ENCODE measurements around the gene ABCB6.

ABCB6 gene

GRCh38 chr2:219199470-219200211, 19.1 kb downstream of the ABCB6 start:
- no peaks in the 10 kb centered on the region for H3K36me3 ChIP-seq (ENCODE audit: insufficient read depth, low read length)
- H3K4me1 ChIP-seq (ENCODE audit: control insufficient read depth, insufficient read depth, low read length), result no peaks in the 10 kb centered on the region
- peaks cover 20% of the 10 kb centered on the region for H3K27me3 ChIP-seq (ENCODE audit: control insufficient read depth, insufficient read depth, low read length)

GRCh38 chr2:219198974-219199373, 19.8 kb downstream of the ABCB6 start:
- Histone ChIP-seq H3K4me2 (ENCODE audit: low read length) (no peak overlapping the region), H3K9me3 (replicated peaks; ENCODE audit: low read length) (no peaks in the 10 kb centered on the region), H3K9ac (ENCODE audit: low read depth, low read length) (no peak overlapping the region), H3K4me1 (ENCODE audit: control insufficient read depth, insufficient read depth, low read length) (no peaks in the 10 kb centered on the region), H3K36me3 (ENCODE audit: insufficient read depth, low read length) (no peaks in the 10 kb centered on the region), H3K4me3 (ENCODE audit: low read length) (no peak overlapping the region), H3K27me3 (ENCODE audit: control insufficient read depth, insufficient read depth, low read length) (peaks cover 20% of the 10 kb centered on the region)

More at GRCh38 chr2:219199470-219200211, 19.1 kb downstream of the ABCB6 start:
- Histone ChIP-seq H3K4me2 (ENCODE audit: low read length) (no peak overlapping the region), H3K4me3 (ENCODE audit: low read length) (no peak overlapping the region), H3K9me3 (replicated peaks; ENCODE audit: low read length) (no peaks in the 10 kb centered on the region), H3K9ac (ENCODE audit: low read depth, low read length) (no peak overlapping the region)

DNA sequence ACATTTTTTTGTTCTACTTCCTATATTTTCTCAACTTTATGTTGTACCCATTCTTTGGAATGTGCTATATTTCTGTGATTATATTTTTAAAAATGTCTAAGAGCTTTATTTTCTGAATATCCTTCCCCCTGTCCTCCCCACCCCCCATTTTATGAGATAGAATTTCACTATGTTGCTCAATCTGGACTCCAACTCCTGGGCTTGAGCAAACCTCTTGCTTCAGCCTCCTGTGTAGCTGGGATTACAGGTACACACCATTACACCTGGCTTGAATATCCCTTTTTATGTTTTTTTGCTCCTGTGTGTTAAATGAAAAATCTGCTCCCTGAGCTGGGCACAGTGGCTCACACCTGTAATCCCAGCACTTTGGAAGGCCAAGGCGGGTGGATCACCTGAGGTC, 21.4 kb downstream of the ABCB6 start:
- H3K9me3 ChIP-seq (replicated peaks; ENCODE audit: low read length), result no peaks in the 10 kb centered on the region
- H3K36me3 ChIP-seq (ENCODE audit: insufficient read depth, low read length), result no peaks in the 10 kb centered on the region
- H3K4me3 ChIP-seq (ENCODE audit: low read length), result no peak overlapping the region
- H3K4me2 ChIP-seq (ENCODE audit: low read length), result no peak overlapping the region
- no peak overlapping the region for H3K9ac ChIP-seq (ENCODE audit: low read depth, low read length)
- no peaks in the 10 kb centered on the region for H3K4me1 ChIP-seq (ENCODE audit: control insufficient read depth, insufficient read depth, low read length)
- H3K27me3 ChIP-seq (ENCODE audit: control insufficient read depth, insufficient read depth, low read length), result peaks cover 20% of the 10 kb centered on the region

DNA sequence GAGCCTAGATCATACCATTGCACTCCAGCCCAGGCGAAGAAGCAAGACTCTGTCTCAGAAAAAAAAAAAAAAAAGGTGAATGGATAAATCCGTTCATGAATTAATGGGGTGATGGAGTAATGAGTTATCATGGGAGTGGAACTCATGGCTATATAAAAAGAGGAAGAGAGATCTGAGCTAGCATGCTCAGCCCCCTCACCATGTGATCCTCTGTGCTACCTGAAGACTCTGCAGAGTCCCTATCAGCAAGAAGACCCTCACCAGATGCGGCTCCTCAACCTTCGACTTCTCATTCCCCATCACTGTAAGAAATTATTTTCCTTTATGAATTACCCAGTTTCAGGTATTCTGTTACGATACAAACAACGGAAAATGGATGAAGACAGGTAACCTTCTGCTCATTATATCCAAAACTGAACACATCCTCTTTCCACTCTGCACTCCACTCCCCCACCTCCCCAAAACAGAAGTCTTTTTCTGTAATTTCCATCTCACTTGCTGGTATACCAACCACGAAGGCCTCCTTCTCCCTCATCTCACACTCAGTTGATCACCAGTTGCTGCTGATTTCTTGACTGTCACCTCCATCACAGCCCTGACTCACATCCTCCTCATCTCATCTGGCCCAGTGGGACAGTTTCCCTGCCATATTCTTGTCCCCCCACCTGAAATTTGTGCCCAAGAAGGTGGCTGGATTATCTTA, 31.9 kb downstream of the ABCB6 start:
- no peak overlapping the region for H3K4me2 ChIP-seq (ENCODE audit: low read length)
- no peak overlapping the region for H3K4me3 ChIP-seq (ENCODE audit: low read length)
- H3K9me3 ChIP-seq (replicated peaks; ENCODE audit: low read length), result no peaks in the 10 kb centered on the region
- peaks cover 33% of the 10 kb centered on the region for H3K36me3 ChIP-seq (ENCODE audit: insufficient read depth, low read length)
- no peaks in the 10 kb centered on the region for H3K4me1 ChIP-seq (ENCODE audit: control insufficient read depth, insufficient read depth, low read length)
- no peak overlapping the region for H3K9ac ChIP-seq (ENCODE audit: low read depth, low read length)
- H3K27me3 ChIP-seq (ENCODE audit: control insufficient read depth, insufficient read depth, low read length), result no peaks in the 10 kb centered on the region

- peaks cover 6% of the 10 kb centered on the region for H3K4me1 ChIP-seq (ENCODE audit: control insufficient read depth, insufficient read depth, low read length)
- peaks cover 52% of the 10 kb centered on the region for H3K36me3 ChIP-seq (ENCODE audit: insufficient read depth, low read length)
- H3K9me3 ChIP-seq (replicated peaks; ENCODE audit: low read length), result no peaks in the 10 kb centered on the region
- H3K4me3 ChIP-seq (ENCODE audit: low read length), result no peak overlapping the region
- H3K27me3 ChIP-seq (ENCODE audit: control insufficient read depth, insufficient read depth, low read length), result no peaks in the 10 kb centered on the region
- H3K4me2 ChIP-seq (ENCODE audit: low read length), result no peak overlapping the region
- H3K9ac ChIP-seq (ENCODE audit: low read depth, low read length), result no peak overlapping the region
Observed at GRCh38 chr2:219184121-219184520, 34.6 kb downstream of the ABCB6 start.

- Histone ChIP-seq H3K36me3 (ENCODE audit: insufficient read depth, low read length) (peaks cover 52% of the 10 kb centered on the region), H3K4me3 (ENCODE audit: low read length) (no peak overlapping the region), H3K27me3 (ENCODE audit: control insufficient read depth, insufficient read depth, low read length) (no peaks in the 10 kb centered on the region), H3K9ac (ENCODE audit: low read depth, low read length) (no peak overlapping the region), H3K4me1 (ENCODE audit: control insufficient read depth, insufficient read depth, low read length) (peaks cover 8% of the 10 kb centered on the region), H3K4me2 (ENCODE audit: low read length) (no peak overlapping the region), H3K9me3 (replicated peaks; ENCODE audit: low read length) (no peaks in the 10 kb centered on the region)
Observed at GRCh38 chr2:219183151-219183772, 35.5 kb downstream of the ABCB6 start.

- no peak overlapping the region for H3K9ac ChIP-seq (ENCODE audit: low read depth, low read length)
- no peak overlapping the region for H3K4me3 ChIP-seq (ENCODE audit: low read length)
- H3K36me3 ChIP-seq (ENCODE audit: insufficient read depth, low read length), result peaks cover 52% of the 10 kb centered on the region
Observed at GRCh38 chr2:219182331-219183150, 36.2 kb downstream of the ABCB6 start.

GRCh38 chr2:219181531-219181930, 37.2 kb downstream of the ABCB6 start:
- Histone ChIP-seq H3K36me3 (ENCODE audit: insufficient read depth, low read length) (peaks cover 52% of the 10 kb centered on the region), H3K4me1 (ENCODE audit: control insufficient read depth, insufficient read depth, low read length) (peaks cover 14% of the 10 kb centered on the region)

More at GRCh38 chr2:219182331-219183150, 36.2 kb downstream of the ABCB6 start:
- Histone ChIP-seq H3K27me3 (ENCODE audit: control insufficient read depth, insufficient read depth, low read length) (no peaks in the 10 kb centered on the region), H3K9me3 (replicated peaks; ENCODE audit: low read length) (no peaks in the 10 kb centered on the region), H3K4me2 (ENCODE audit: low read length) (no peak overlapping the region), H3K4me1 (ENCODE audit: control insufficient read depth, insufficient read depth, low read length) (peaks cover 9% of the 10 kb centered on the region)

DNA sequence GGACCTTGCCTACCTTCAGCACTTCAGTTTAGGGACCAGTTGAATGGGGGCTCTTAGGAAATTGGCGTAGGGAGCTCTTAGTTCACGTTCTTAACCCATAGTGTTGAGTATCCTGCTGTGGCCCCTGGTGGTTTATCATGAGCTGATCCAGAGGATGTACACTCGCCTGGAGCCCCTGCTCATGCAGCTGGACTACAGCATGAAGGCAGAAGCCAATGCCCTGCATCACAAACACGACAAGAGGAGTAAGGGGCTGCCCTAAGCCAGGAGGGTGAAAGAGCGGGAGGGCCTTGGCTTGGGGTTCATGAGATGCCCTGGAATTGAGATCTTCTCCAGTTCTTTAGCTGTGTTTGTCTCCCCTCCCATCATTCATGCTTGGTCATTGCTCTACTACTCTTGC, 37.8 kb downstream of the ABCB6 start:
- peaks cover 52% of the 10 kb centered on the region for H3K36me3 ChIP-seq (ENCODE audit: insufficient read depth, low read length)
- H3K9me3 ChIP-seq (replicated peaks; ENCODE audit: low read length), result no peaks in the 10 kb centered on the region
- H3K4me1 ChIP-seq (ENCODE audit: control insufficient read depth, insufficient read depth, low read length), result peaks cover 16% of the 10 kb centered on the region
- no peak overlapping the region for H3K9ac ChIP-seq (ENCODE audit: low read depth, low read length)
- no peak overlapping the region for H3K4me3 ChIP-seq (ENCODE audit: low read length)
- no peaks in the 10 kb centered on the region for H3K27me3 ChIP-seq (ENCODE audit: control insufficient read depth, insufficient read depth, low read length)
- no peak overlapping the region for H3K4me2 ChIP-seq (ENCODE audit: low read length)

More at GRCh38 chr2:219181531-219181930, 37.2 kb downstream of the ABCB6 start:
- no peak overlapping the region for H3K9ac ChIP-seq (ENCODE audit: low read depth, low read length)
- H3K9me3 ChIP-seq (replicated peaks; ENCODE audit: low read length), result no peaks in the 10 kb centered on the region
- no peak overlapping the region for H3K4me3 ChIP-seq (ENCODE audit: low read length)
- no peak overlapping the region for H3K4me2 ChIP-seq (ENCODE audit: low read length)
- H3K27me3 ChIP-seq (ENCODE audit: control insufficient read depth, insufficient read depth, low read length), result no peaks in the 10 kb centered on the region

DNA sequence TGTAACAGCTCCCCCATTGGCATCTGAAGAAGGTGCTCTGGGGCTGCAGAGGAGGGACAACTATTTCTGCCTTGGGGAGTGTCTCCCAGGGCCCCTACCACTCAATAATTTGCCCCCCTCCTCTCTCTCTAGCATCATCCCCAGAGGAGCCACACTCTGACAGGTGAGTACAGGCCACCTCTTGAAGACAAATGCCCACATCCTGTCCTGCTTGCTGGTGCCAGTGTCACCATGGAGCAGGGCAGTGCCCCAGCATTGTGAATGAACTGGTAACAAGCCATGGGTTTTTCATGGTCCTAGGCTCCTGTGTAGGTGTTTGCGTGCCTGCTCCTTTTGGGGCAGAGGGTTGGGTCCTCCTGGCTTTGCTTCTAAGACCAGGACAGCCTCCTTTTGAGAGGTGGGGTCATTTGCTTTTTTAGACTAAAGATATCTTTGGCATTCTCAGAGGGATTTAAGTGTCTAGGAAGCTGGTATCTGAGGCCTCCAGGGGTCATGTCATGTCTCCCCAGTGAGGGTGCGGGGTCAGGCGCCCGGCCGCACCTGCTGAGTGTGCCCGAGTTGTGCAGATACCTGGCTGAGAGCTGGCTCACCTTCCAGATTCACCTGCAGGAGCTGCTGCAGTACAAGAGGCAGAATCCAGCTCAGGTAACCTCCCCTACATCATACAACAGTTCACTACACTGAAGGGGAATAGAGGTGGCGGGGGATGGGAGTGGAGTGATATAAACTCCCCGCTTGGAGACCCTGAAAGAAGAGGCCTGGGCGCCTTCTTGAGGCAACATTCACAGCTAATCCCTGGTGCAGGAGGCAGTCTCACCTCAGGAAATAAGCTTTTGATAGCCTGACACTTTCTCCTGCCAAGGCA, 38.9 kb downstream of the ABCB6 start:
- H3K4me3 ChIP-seq (ENCODE audit: low read length), result peak overlapping the region; percentile 81
- no peaks in the 10 kb centered on the region for H3K9me3 ChIP-seq (replicated peaks; ENCODE audit: low read length)
- peak overlapping the region; percentile 87 for H3K4me2 ChIP-seq (ENCODE audit: low read length)
- H3K4me1 ChIP-seq (ENCODE audit: control insufficient read depth, insufficient read depth, low read length), result peaks cover 22% of the 10 kb centered on the region
- peaks cover 48% of the 10 kb centered on the region for H3K36me3 ChIP-seq (ENCODE audit: insufficient read depth, low read length)
- H3K27me3 ChIP-seq (ENCODE audit: control insufficient read depth, insufficient read depth, low read length), result no peaks in the 10 kb centered on the region
- H3K9ac ChIP-seq (ENCODE audit: low read depth, low read length), result peak overlapping the region; percentile 88
